Measurements from ENCODE around the gene SMPD3.

SMPD3 gene

DNA sequence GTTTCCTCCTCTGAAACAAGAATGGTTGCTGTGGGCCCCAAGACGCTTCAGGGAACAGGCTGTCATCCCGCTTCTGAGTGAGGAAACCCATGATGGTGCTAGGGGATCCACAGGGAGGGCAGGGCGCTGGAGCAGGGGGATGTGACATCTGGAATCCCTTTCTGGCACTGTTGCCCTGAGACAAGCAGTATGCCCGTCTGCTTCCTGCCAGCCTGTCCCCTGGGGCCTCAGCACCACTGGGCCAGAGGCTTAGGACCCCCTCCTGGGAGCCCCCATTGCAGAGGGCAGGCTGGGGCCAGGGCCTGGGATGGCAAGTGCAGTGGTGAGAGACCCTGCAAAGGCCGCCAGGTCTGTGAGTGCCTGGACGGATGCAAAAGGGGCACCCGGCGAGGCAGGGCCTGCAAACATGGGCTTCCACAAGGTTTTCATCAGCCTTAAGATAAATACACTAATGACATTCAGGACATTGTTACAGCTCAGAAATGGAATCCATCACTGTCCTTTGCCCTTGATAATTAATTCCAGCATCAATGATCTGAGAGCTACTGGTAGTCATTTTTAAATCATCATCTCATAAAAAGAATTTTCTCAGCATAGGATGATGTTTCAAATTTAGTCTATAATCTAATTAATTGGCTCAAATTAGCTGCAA is 85.9 kb downstream of the SMPD3 start:
- in situ Hi-C loops (cut with MboI; ENCODE audit: low pct_unique_long_range_greater_than_20kb, low sequenced_read_pairs, unreplicated experiment): no loop called here

DNA sequence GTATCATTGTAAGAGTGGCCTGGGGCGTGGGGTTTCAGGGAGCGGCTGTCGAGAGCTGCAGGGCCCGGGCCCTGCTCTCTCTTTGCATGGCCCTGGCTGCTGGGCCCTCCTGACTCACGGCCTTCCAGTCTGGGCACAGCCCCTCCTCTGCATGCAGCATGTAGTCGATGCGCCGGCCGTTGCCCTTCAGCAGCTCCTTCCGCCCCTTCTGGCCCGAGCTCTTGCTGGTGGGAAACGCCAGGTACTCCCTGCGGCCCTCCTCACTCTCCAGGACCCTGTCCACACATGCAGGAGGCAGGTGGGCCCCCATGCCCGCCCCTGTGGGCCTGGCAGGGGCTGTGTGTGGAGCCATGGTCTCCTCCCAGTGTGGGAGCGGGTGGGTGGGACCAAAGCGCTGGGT is 86.8 kb downstream of the SMPD3 start:
- TF ChIP-seq, protein P1, sequence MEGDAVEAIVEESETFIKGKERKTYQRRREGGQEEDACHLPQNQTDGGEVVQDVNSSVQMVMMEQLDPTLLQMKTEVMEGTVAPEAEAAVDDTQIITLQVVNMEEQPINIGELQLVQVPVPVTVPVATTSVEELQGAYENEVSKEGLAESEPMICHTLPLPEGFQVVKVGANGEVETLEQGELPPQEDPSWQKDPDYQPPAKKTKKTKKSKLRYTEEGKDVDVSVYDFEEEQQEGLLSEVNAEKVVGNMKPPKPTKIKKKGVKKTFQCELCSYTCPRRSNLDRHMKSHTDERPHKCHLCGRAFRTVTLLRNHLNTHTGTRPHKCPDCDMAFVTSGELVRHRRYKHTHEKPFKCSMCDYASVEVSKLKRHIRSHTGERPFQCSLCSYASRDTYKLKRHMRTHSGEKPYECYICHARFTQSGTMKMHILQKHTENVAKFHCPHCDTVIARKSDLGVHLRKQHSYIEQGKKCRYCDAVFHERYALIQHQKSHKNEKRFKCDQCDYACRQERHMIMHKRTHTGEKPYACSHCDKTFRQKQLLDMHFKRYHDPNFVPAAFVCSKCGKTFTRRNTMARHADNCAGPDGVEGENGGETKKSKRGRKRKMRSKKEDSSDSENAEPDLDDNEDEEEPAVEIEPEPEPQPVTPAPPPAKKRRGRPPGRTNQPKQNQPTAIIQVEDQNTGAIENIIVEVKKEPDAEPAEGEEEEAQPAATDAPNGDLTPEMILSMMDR (IDR thresholded peaks at IDR 0.05; ENCODE audit: extremely low read depth, insufficient read depth, missing control alignments): no peak
- in situ Hi-C loops (cut with MboI; ENCODE audit: low pct_unique_long_range_greater_than_20kb, low sequenced_read_pairs, unreplicated experiment): no loop called here
- DNase-seq (ENCODE audit: low spot score): no peak

More for the DNA sequence above, 85.9 kb downstream of the SMPD3 start:
- DNase-seq (ENCODE audit: low spot score): no peak
- TF ChIP-seq, protein P1 (IDR thresholded peaks at IDR 0.05; ENCODE audit: extremely low read depth, insufficient read depth, missing control alignments): no peak

DNA sequence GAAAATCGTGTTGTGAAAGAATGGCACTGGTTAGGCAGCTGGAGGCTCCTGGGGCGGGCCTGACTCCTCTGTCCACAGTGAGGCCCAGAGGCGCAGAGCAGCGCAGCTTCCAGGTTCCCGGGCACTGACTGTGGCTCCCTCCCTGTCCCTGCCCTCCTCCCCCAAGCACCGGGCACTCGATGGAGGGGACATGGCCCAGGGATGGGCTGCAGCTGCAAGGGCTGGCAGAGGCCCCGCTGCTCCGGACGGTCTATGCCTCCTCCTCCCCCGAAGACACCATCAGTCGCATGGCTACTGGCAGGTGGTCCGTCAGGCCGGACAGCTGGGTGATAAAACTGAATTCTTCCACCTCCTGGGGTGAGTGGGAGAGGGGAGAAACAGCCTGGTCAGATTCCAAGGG is 87.4 kb downstream of the SMPD3 start:
- in situ Hi-C loops (cut with MboI; ENCODE audit: low pct_unique_long_range_greater_than_20kb, low sequenced_read_pairs, unreplicated experiment): no loop called here
- DNase-seq (ENCODE audit: low spot score): no peak
- TF ChIP-seq, protein P1 (IDR thresholded peaks at IDR 0.05; ENCODE audit: extremely low read depth, insufficient read depth, missing control alignments): no peak

DNA sequence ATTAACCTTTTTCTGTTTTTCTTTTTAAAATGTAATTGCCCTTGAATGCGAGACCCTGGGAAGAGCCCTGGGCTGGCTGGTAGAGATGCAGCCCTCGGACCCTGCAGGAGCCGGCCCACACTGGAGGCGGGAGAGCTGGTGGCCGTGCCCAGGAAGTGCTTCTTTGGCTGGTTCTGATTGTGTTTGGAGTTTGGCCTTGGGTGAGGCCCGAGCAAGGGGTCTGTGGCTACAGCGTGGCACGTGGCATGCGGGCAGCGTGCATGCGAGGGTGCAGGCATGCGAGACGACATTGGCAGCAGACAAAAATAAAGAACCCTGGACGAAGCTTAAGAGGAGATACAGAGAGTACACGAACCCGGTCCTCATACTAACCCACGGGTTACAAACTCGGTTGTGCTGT is 87.8 kb downstream of the SMPD3 start:
- in situ Hi-C loops (cut with MboI; ENCODE audit: low pct_unique_long_range_greater_than_20kb, low sequenced_read_pairs, unreplicated experiment): no loop called here
- no peak for DNase-seq (ENCODE audit: low spot score)
- TF ChIP-seq, protein P1 (IDR thresholded peaks at IDR 0.05; ENCODE audit: extremely low read depth, insufficient read depth, missing control alignments): no peak

DNA sequence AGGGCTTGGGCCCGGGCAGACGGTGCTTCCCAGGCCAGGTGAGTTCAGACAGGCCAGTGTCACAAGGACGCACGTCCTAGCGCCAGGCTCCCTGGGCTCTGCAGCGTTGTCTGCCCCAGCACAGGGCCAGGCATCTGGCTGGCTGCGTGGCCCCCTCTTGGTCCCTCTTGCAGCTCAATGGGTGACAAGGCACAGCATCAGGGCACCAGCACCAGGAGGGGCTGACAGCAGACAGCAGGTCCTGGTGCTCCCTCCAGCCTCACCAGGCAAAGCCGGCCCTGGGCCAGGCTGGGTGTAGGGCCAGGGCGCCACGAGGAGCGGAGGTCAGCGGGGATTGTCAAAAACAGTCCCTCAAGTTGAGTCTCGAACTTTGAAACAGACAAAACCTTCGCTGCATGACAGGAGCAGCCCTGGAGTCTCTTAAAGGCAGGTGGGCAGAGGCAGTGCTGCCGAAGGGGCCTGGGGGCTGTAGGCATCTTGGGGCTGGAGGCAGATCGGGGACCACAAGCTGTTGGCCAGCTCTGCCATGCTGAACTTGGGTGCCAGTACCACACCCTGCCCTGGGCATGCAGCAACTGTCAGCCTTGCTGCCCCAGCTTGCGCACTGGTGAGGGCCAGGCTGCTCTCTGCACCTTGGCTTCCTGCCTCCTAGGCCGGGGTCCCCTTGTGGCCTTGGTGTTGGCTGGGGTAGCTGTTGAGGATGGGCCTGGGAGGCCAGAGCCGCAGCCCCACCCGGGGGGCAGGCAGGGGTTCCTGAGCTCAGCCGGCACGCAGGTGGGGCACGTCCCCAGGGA is 88.7 kb downstream of the SMPD3 start:
- DNase-seq (ENCODE audit: low spot score): no peak
- TF ChIP-seq, protein P1 (IDR thresholded peaks at IDR 0.05; ENCODE audit: extremely low read depth, insufficient read depth, missing control alignments): no peak
- in situ Hi-C loops (cut with MboI; ENCODE audit: low pct_unique_long_range_greater_than_20kb, low sequenced_read_pairs, unreplicated experiment): no loop called here

DNA sequence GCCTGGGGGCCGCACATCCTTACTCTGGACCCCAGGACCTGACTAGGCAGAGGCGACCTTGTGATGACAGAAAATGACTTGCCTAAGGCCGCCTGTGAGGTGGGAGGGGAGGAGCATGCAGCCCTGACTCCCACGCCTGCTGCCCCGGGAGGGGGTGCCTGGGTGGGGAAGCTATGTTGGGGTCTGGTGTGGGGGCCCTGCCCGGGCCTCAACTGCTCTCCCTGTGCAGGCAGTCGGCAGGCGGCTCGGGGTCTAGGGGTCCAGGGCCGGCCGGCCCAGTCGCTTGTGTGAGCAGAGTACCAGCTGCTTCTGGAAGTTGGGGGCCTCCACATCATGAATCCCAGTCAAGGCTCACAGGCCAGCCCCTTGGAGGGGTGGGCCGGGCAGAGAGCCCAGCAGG is 89.4 kb downstream of the SMPD3 start:
- TF ChIP-seq, protein P1 (IDR thresholded peaks at IDR 0.05; ENCODE audit: extremely low read depth, insufficient read depth, missing control alignments): no peak
- DNase-seq (ENCODE audit: low spot score): no peak

More for the DNA sequence above, 89.4 kb downstream of the SMPD3 start:
- in situ Hi-C loops (cut with MboI; ENCODE audit: low pct_unique_long_range_greater_than_20kb, low sequenced_read_pairs, unreplicated experiment): no loop called here

Measured in GM13977 (cell line).